WTC11 (cell line): ENCODE results near the gene IMPDH1. TPM values are rescaled to one million over a fixed set of nuclear protein-coding genes. Genes with fewer than 3 reads are reported as not detected.

Experiments used
- ATAC-seq: fragments of 200-7000 bp; cut with Tn5 transposase; 2 replicates; pipeline ENCODE4 v1.10.0; 2021; ENCODE audit warnings: mild to moderate bottlenecking, moderate library complexity
- CTCF ChIA-PET: fragments of 300-600 bp; sonication (Branson Sonifier 250); formaldehyde crosslinking; loops from one replicate; lab custom pipeline; 2021; ENCODE audit warnings: antibody characterized with exemption; lab: Charles Lee
- POLR2A ChIA-PET: fragments of 350-600 bp; sonication (Branson Sonifier 250); formaldehyde crosslinking; loops from one replicate; lab custom pipeline; 2021; ENCODE audit warnings: antibody characterized with exemption; lab: Charles Lee
- DNase-seq: peaks from one replicate; pipeline ENCODE4 v3.0.0; 2021; ENCODE audit warnings: low spot score
- H3K27ac Mint-ChIP-seq: 2 replicates; pipeline ENCODE4 v1.8.0; 2021; ENCODE audit warnings: mixed read lengths
- H3K27me3 Mint-ChIP-seq: 2 replicates; pipeline ENCODE4 v1.8.0; 2021; ENCODE audit warnings: low read depth, mild to moderate bottlenecking, moderate library complexity, mixed read lengths
- H3K36me3 Mint-ChIP-seq: 2 replicates; pipeline ENCODE4 v1.8.0; 2021; ENCODE audit warnings: mixed read lengths
- H3K4me1 Mint-ChIP-seq: 2 replicates; pipeline ENCODE4 v1.8.0; 2022; ENCODE audit warnings: mixed read lengths
- H3K4me3 Mint-ChIP-seq: 2 replicates; pipeline ENCODE4 v1.8.0; 2021; ENCODE audit warnings: mild to moderate bottlenecking, moderate library complexity, mixed read lengths
- H3K9me3 Mint-ChIP-seq: 2 replicates; pipeline ENCODE4 v1.8.0; 2021; ENCODE audit warnings: mixed read lengths
- AR ChIP-seq: fragments of 250-450 bp; sonication (Bioruptor Pico); IDR thresholded peaks from 2 replicates; pipeline ENCODE4 v1.9.0; 2021; ENCODE audit warnings: mild to moderate bottlenecking
- ATF2 ChIP-seq: sonication (generic); formaldehyde crosslinking; IDR thresholded peaks from 2 replicates; pipeline ENCODE4 v1.8.1; 2022; ENCODE audit warnings: low read depth, missing genetic modification reagents, borderline replicate concordance
- ATF6 ChIP-seq: sonication (generic); formaldehyde crosslinking; IDR thresholded peaks from 2 replicates; pipeline ENCODE4 v1.8.1; 2023; ENCODE audit warnings: mild to moderate bottlenecking, missing genetic modification reagents
- CDX4 ChIP-seq: fragments of 250-450 bp; sonication (Bioruptor Pico); IDR thresholded peaks from 2 replicates; pipeline ENCODE4 v1.9.0; 2021; ENCODE audit warnings: moderate library complexity, mild to moderate bottlenecking, inconsistent platforms, borderline replicate concordance
- CREB1 ChIP-seq: sonication (generic); formaldehyde crosslinking; IDR thresholded peaks from 2 replicates; pipeline ENCODE4 v1.8.0; 2023; ENCODE audit warnings: mild to moderate bottlenecking, missing genetic modification reagents
- CREM ChIP-seq: sonication (generic); formaldehyde crosslinking; IDR thresholded peaks from 2 replicates; pipeline ENCODE4 v1.8.1; 2022; ENCODE audit warnings: mild to moderate bottlenecking, missing genetic modification reagents, moderate library complexity
- CTCF ChIP-seq: fragments of 200-600 bp; IDR thresholded peaks from 2 replicates; pipeline ENCODE4 v1.8.0; 2022; ENCODE audit warnings: antibody characterized with exemption
- E2F4 ChIP-seq: sonication (generic); formaldehyde crosslinking; IDR thresholded peaks from 2 replicates; pipeline ENCODE4 v1.8.1; 2022; ENCODE audit warnings: low read depth, mild to moderate bottlenecking, moderate library complexity, missing genetic modification reagents, borderline replicate concordance
- FOXJ3 ChIP-seq: sonication (generic); formaldehyde crosslinking; IDR thresholded peaks from 2 replicates; pipeline ENCODE4 v1.9.0; 2021; ENCODE audit warnings: missing genetic modification reagents, mild to moderate bottlenecking, borderline replicate concordance
- GABPB1 ChIP-seq: sonication (generic); formaldehyde crosslinking; IDR thresholded peaks from 2 replicates; pipeline ENCODE4 v1.8.1; 2023; ENCODE audit warnings: mild to moderate bottlenecking, missing genetic modification reagents
- JAZF1 ChIP-seq: fragments of 250-450 bp; sonication (Bioruptor Pico); IDR thresholded peaks from 2 replicates; pipeline ENCODE4 v1.9.0; 2021; ENCODE audit warnings: moderate library complexity, mild to moderate bottlenecking, inconsistent platforms
- JUN ChIP-seq: sonication (generic); formaldehyde crosslinking; IDR thresholded peaks from 2 replicates; pipeline ENCODE4 v1.8.0; 2023; ENCODE audit warnings: mild to moderate bottlenecking, missing genetic modification reagents
- KAT7 ChIP-seq: sonication (generic); formaldehyde crosslinking; IDR thresholded peaks from 2 replicates; pipeline ENCODE4 v1.8.1; 2023; ENCODE audit warnings: missing genetic modification reagents, mild to moderate bottlenecking, borderline replicate concordance
- NFE2L1 ChIP-seq: sonication (generic); formaldehyde crosslinking; IDR thresholded peaks from 2 replicates; pipeline ENCODE4 v1.8.1; 2023; ENCODE audit warnings: missing genetic modification reagents
- NR1H2 ChIP-seq: sonication (generic); formaldehyde crosslinking; IDR thresholded peaks from 2 replicates; pipeline ENCODE4 v1.9.0; 2021; ENCODE audit warnings: mild to moderate bottlenecking, moderate library complexity, missing genetic modification reagents
- NR3C1 ChIP-seq: sonication (generic); formaldehyde crosslinking; conservative IDR thresholded peaks from 2 replicates; pipeline ENCODE4 v1.8.1; 2023; ENCODE audit warnings: low read depth, mild to moderate bottlenecking, missing genetic modification reagents
- RELA ChIP-seq: sonication (generic); formaldehyde crosslinking; IDR thresholded peaks from 2 replicates; pipeline ENCODE4 v1.8.1; 2022; ENCODE audit warnings: missing genetic modification reagents, mild to moderate bottlenecking, borderline replicate concordance
- SP1 ChIP-seq: sonication (generic); formaldehyde crosslinking; conservative IDR thresholded peaks from 2 replicates; pipeline ENCODE4 v1.8.1; 2022; ENCODE audit warnings: missing genetic modification reagents
- TEAD1 ChIP-seq: sonication (generic); formaldehyde crosslinking; IDR thresholded peaks from 2 replicates; pipeline ENCODE4 v1.8.0; 2022; ENCODE audit warnings: mild to moderate bottlenecking, missing genetic modification reagents
- ZMAT4 ChIP-seq: fragments of 250-450 bp; sonication (Bioruptor Pico); IDR thresholded peaks from 2 replicates; pipeline ENCODE4 v1.9.0; 2021; ENCODE audit warnings: mild to moderate bottlenecking
- ZNF121 ChIP-seq: sonication (generic); formaldehyde crosslinking; IDR thresholded peaks from 2 replicates; pipeline ENCODE4 v1.8.0; 2023; ENCODE audit warnings: missing genetic modification reagents
- ZNF138 ChIP-seq: sonication (generic); formaldehyde crosslinking; conservative IDR thresholded peaks from 2 replicates; pipeline ENCODE4 v1.8.1; 2022; ENCODE audit warnings: mild to moderate bottlenecking, moderate library complexity, missing genetic modification reagents
- ZNF425 ChIP-seq: fragments of 250-450 bp; sonication (Bioruptor Pico); conservative IDR thresholded peaks from 2 replicates; pipeline ENCODE4 v1.9.0; 2021; ENCODE audit warnings: mild to moderate bottlenecking
- total RNA-seq: library from RNA; stranded (reverse); gene quantifications from 3 replicates; pipeline ENCODE4 v1.2.3, GENCODE V29; 2021

Gene IMPDH1
- total RNA-seq, 1 experiment from 2014 or later: 54.2 TPM

- H3K9me3 Mint-ChIP-seq: no peaks in the 10 kb centered on the region
- ATAC-seq (peak; percentile 92), DNase-seq (peak; percentile 81)
- H3K4me3 Mint-ChIP-seq: peak within 1 kb of the TSS; percentile 91
- H3K4me1 Mint-ChIP-seq: peaks cover 11% of the 10 kb centered on the region
- CTCF ChIA-PET: interaction anchor here (0.6 to 5.3 kb wide), 10 partner anchors 12 to 116 kb away, joined by 3 to 138 read pairs (median 4); no protein-coding TSS in a partner anchor
- POLR2A ChIA-PET: interaction anchor here (1.0 kb wide), 1 partner anchor 78 kb away, joined by 3 read pairs; no protein-coding TSS in a partner anchor
- H3K36me3 Mint-ChIP-seq: peaks cover 5% of the 10 kb centered on the region
- peaks cover 20% of the 10 kb centered on the region for H3K27me3 Mint-ChIP-seq
- H3K27ac Mint-ChIP-seq: peak within 1 kb of the TSS; percentile 91
- TF ChIP-seq JUN (no peak), FOXJ3 (CRISPR knock-in tag) (no peak), ATF6 (CRISPR knock-in tag) (no peak), CREM (CRISPR knock-in tag) (peak; percentile 74; the same call in 1 of the 2 replicates), CTCF (no peak), ZMAT4 (CRISPR knock-in tag) (no peak), RELA (CRISPR knock-in tag) (no peak), NFE2L1 (CRISPR knock-in tag) (peak; percentile 82), ATF2 (CRISPR knock-in tag) (no peak; the same call in 1 of the 2 replicates), JAZF1 (no peak), ZNF121 (CRISPR knock-in tag) (no peak), NR3C1 (no peak), NR1H2 (no peak), CDX4 (CRISPR knock-in tag) (no peak), TEAD1 (peak; percentile 90), CREB1 (CRISPR knock-in tag) (no peak), ZNF425 (CRISPR knock-in tag) (no peak), GABPB1 (CRISPR knock-in tag) (peak; percentile 97), SP1 (CRISPR knock-in tag) (peak; percentile 86), ZNF138 (CRISPR knock-in tag) (no peak), KAT7 (CRISPR knock-in tag) (peak; percentile 75; the same call in 1 of the 2 replicates), E2F4 (CRISPR knock-in tag) (peak; percentile 54; the same call in 1 of the 2 replicates), AR (CRISPR knock-in tag) (no peak)
Measured at GRCh38 chr7:128343554-128344430, 66.0 kb downstream of the IMPDH1 start, which contains the start of gene RBM28. RBM28 (minus strand) TSS chr7:128343908; CDS start chr7:128343793, 115 bp downstream.
